Astrocyte of the cerebellum (primary cell): ENCODE measurements around the gene VEZF1.

ENCODE experiments used
- DNase-seq: peaks from one replicate; pipeline ENCODE4 v3.0.0-alpha.2; 2011; ENCODE audit warnings: low read depth
- H3K4me3 ChIP-seq: 2 replicates; pipeline ENCODE4 v1.5.1; 2011; ENCODE audit warnings: mild to moderate bottlenecking, low read depth, low read length, moderate library complexity
- in situ Hi-C: cut with HindIII; loops from 2 replicates; pipeline ENCODE4 v1.10.0; 2017; ENCODE audit warnings: low sequenced_read_pairs
- TF ChIP-seq, protein P1 (sequence below): IDR thresholded peaks from 2 replicates; pipeline ENCODE4 v1.5.1; 2012; ENCODE audit warnings: low read length, low read depth, moderate library complexity, mild to moderate bottlenecking; ENCODE audit errors: missing control alignments

Gene VEZF1

DNA sequence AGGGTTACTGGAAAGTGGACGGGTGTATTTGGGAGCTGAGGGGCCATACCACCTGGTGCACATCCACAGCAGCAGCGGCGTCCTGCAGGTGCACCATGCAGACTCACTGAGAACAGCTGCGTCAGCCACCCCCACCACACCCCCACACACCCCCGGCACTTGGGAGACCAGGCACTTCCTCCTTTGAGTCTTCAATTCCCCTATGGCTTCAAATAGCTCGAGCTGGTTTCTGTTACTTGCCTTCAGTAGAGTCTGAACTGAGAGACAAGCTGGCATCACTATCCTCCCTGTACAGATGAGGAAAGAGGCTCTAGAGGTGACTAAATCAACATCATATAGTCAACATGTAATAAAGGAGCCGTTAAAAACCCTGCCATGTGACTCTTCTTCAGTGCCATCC lies 48.3 kb downstream of the VEZF1 start:
- no peak for DNase-seq
- H3K4me3 ChIP-seq, result no peak overlapping the region
- TF ChIP-seq, protein P1, sequence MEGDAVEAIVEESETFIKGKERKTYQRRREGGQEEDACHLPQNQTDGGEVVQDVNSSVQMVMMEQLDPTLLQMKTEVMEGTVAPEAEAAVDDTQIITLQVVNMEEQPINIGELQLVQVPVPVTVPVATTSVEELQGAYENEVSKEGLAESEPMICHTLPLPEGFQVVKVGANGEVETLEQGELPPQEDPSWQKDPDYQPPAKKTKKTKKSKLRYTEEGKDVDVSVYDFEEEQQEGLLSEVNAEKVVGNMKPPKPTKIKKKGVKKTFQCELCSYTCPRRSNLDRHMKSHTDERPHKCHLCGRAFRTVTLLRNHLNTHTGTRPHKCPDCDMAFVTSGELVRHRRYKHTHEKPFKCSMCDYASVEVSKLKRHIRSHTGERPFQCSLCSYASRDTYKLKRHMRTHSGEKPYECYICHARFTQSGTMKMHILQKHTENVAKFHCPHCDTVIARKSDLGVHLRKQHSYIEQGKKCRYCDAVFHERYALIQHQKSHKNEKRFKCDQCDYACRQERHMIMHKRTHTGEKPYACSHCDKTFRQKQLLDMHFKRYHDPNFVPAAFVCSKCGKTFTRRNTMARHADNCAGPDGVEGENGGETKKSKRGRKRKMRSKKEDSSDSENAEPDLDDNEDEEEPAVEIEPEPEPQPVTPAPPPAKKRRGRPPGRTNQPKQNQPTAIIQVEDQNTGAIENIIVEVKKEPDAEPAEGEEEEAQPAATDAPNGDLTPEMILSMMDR, result no peak
- in situ Hi-C loops, result no loop called here

DNA sequence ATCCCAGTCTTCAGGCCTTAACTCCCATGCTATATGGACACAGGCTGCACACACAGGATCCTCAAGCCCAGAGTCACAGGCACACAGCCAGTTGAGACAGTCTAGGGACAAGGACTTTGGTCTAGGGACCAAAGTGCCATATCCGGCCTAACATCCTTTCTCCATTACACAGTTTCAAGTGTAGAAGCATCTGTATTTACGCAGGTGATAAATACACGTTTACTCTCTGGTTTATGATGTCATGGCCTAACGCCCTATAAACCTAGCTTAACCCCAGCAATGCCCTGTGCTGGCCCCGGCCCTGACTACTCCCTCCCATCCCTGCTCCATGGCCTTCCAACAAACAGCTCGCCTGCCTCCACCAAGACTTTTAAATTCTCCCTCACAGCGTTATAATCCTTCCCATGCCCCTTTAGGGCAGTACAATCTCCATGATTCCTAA lies 50.0 kb downstream of the VEZF1 start:
- in situ Hi-C loops, result no loop called here
- no peak overlapping the region for H3K4me3 ChIP-seq
- TF ChIP-seq, protein P1, result no peak
- no peak for DNase-seq

DNA sequence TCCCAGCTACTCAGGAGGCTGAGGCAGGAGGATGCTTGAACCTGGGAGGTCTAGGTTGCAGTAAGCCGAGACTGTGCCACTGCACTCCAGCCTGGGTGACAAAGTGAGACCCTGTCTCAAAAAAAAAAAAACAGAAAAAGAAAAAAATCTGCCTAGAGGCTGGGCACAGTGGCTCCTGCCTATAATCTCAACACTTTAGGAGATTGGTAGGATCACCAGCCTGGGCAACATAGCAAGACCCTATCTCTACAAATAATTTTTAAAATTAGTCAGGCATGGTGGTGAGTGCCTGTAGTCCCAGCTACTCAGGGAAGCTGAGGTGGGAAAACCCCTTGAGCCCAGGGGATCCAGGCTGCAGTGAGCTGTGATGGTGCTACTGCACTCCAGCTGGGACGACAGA lies 50.6 kb downstream of the VEZF1 start:
- in situ Hi-C loops, result no loop called here
- TF ChIP-seq, protein P1, result no peak
- H3K4me3 ChIP-seq, result no peak overlapping the region
- DNase-seq, result no peak

DNA sequence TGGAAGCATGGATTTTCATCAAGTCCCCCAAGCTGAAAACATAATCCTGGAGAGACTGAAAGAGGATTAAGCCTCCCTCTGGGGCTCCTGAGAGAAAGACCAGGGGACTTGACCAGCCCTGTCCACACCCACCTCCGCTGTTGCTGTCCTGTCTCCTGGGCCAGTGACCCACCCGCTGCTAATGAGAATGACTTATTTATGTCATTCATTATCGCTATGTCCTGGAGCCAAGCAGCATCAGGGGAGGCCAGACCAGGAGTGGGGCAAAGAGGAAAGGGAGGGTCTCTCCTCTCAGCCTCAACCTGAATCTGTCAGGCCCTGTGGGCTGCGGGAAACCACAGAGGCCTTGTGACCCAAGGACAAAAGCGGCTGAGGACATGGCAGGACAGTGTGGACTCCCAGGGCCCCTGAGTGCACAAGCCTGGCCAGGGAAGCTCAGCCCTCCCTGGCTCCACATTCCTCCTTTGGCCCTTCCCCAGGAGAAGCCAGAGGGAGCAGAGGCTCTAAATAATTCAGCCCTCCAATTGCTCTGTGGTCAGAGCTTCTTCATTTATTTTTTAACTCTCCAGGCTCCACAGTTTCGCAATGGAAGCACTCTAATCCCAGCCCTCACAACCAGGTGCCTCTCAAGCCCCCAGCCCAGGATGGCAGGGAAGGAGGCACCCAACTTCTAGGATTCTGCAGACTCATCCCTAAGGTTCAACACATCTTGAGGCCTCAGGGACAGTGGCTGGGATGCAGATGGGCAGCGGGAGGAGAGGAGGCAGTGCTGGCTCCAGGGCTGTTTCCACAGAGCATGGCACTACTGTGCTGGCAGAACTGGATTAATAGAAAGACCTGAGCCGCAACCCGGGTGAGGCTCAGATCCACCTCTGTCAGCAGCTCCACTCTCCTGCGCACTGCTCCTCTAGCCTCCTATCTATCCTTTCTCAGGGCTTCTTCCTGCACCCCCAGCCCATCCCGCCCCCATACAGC lies 51.9 kb downstream of the VEZF1 start:
- TF ChIP-seq, protein P1, result no peak
- H3K4me3 ChIP-seq, result no peak overlapping the region
- in situ Hi-C loops, result no loop called here
- DNase-seq, result no peak

DNA sequence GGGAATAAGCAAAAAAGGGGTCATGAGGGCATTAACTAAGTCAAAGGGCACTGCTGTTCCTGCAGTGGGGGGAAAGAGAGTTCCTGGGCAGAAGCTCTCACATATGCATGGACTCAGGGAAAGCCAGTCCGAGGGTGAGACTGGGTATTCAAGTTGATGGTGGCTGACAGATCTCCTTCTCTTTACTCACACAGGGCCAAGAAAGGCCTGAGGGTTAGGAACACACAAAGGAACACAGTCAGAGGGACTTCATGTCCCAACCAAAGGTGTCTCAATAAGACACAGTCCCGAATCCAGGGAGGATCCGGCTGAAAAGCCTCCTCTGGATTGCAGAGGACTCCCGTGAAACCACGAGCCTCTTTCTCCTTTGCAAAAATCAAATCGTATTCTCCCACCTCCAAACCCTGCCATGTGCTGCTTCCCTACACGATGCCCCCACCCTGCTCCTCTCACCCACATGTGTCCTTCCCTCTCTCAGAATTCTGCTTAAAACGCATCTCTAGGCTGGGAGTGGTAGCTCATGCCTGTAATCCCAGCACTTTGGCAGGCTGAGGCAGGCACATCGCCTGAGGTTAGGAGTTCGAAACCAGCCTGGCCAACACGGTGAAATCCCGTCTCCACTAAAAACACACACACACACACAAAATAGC lies 56.4 kb downstream of the VEZF1 start:
- TF ChIP-seq, protein P1, result no peak
- in situ Hi-C loops, result no loop called here
- H3K4me3 ChIP-seq, result no peak overlapping the region
- DNase-seq, result no peak

DNA sequence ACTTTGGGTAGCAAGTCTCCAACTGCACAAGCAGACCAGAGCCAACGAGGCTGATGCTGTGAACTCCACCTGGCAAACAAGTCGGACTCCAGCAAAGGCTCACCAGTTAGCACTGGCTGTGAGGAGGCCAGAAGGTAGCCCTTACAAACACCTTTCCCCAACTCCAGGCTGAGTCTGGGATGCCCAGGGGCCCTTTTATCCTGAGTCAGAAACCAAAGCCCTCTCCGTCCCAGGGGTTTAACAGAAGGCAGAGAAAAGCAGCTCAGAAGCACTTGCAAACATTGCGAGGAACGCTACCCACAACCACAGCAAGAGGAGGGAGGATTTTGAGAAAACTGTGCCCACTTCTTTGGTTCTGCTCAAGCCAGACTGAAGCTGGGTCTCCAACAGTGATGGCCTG lies 57.8 kb downstream of the VEZF1 start:
- H3K4me3 ChIP-seq, result no peak overlapping the region
- in situ Hi-C loops, result no loop called here
- DNase-seq, result no peak
- TF ChIP-seq, protein P1, result no peak
